ENCODE data around the gene ZNF101.
"Not testable (repeated sequence)": the region's sequence is repeated elsewhere in the genome, so short reads cannot be mapped to it uniquely, and the experiment has no call there.

The ZNF101 gene

GRCh38 chr19:19656451-19657396, 11.9 kb upstream of the ZNF101 start:
- H3K27ac ChIP-seq, result no peak overlapping the region
- no peak overlapping the region for H3K4me3 ChIP-seq

- Histone ChIP-seq H3K27ac (no peak overlapping the region), H3K4me3 (no peak overlapping the region)
Observed at GRCh38 chr19:19657397-19657783, 11.2 kb upstream of the ZNF101 start.

GRCh38 chr19:19659646-19660245, 8.9 kb upstream of the ZNF101 start:
- Histone ChIP-seq H3K4me3 (no peak overlapping the region), H3K27ac (no peak overlapping the region)

GRCh38 chr19:19661141-19661674, 7.4 kb upstream of the ZNF101 start:
- Histone ChIP-seq H3K27ac (peak overlapping the region in 10 of 21 experiments; percentile 3 to 93 (median 40)), H3K4me3 (peak overlapping the region in 1 of 7 experiments; percentile 3)

DNA sequence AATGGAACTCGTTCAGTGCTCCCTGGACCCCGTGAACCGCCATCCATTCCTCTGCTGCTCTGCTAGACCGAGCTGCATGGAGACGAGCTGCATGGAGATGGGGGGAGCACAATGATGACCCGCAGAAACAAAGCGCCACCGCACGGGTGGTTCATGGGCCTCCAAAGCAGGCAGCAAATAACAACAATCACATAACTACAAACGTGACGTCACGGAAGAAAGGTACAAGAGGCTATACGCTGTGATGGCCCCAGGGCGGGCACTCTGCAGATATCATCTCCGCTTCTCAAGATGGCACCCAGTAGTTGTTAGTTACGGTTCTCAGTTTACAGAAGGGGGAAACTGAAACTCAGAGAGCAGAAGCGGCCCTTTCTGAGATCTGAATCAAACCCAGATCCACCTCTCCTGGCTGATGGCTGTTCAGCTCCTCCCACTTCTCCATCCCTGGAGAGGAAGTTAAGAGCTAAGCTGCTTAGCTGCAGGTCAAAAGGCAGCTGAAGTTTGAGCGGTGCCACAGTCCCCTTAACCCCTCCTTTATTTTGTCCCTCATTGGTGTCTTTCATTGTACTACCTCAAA, 6.9 kb upstream of the ZNF101 start:
- H3K4me3 ChIP-seq, result peak overlapping the region in 2 of 7 experiments; percentile 3 to 7
- peak overlapping the region in 10 of 21 experiments; percentile 3 to 96 (median 64) for H3K27ac ChIP-seq

DNA sequence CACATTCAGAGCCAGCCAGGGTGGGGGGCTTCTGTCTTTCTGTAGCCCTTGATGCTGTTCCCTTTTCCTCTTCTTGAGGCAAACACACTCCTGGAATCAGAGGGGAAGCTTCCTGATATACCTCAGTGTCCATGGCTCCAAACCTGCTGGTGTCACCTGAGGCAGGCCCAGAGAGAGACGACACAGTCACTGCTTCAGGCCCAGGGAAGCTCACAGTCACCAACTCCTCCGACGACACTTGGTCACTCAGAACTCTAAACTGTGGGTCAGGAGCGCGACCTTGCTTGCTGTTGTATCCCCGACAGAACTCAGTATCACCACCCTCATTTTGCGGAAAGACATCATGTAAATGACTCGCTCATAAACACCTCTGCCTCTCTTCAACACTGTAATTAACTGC, 6.3 kb upstream of the ZNF101 start:
- Histone ChIP-seq H3K4me3 (peak overlapping the region in 6 of 7 experiments; percentile 78 to 99 (median 91)), H3K27ac (peak overlapping the region in 13 of 21 experiments; percentile 3 to 96 (median 93))

DNA sequence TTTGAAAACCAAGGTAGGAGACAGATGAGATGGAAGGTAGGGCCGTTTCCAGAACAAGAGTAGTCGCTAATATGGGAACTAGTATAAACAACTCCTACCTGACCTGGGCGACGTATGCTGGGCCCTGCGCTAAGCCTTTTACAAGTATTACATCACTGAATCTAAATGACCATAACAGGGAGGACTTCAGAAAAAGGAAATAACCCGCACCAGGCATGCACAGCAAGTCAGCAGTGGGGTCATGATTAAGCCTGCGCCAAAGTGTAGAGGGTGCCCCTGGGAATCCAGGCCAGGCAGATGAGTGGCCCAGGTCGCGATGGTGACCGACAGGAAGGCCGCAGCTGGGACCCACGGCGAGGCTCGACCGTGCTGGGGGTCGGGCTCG, 5.8 kb upstream of the ZNF101 start:
- H3K4me3 ChIP-seq, result peak overlapping the region; percentile 78 to 99 (median 88)
- H3K27ac ChIP-seq, result peak overlapping the region; percentile 69 to 97 (median 91)

DNA sequence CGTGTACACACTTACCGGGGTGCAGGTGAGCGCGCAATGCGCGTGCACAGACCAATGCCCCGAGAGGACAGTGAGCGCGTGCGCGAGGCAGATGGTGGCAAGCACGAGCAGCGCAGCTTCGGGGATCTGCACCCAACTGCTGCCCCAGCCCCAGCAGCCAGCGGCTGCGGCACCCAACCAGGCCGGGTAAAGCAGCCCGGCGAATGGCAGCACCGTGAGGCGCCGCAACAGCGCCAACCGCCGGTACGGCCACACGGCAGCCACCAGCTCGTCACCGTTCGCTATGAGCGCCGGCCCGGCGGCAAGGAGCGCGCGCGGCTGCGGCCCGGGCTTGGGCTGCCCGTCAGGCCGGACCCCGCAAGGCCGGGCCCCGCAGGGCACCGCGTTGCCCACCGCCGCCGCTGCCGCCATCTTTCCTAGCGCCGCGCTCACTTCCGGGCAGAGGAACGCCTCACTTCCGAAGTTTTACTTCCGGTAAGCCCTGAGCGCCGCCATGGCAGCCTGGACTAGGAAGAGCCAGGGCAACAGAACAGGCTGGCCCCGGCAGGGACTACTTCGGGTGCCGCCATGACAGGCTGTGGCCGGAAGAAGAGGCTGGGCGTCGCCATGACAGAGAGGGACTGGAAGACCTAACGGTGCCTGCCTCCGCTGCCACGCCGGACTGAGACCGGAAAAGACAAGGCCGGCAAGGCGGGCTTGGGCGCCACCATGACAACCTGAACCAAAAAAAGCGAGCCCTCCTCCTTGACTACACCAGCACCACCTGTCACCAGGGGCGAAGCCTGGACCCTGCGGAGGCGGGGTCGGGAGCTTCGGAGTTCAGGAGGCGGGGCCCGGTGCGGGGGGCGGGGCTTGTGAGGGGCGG, 5.2 kb upstream of the ZNF101 start, which contains the start of gene ATP13A1:
ATP13A1 (minus strand) TSS at position 421 of the 865 bp plus-strand sequence; CDS start at position 411, 10 bp downstream.
- peak within 1 kb of the TSS; percentile 78 to 99 (median 88) for H3K4me3 ChIP-seq
- H3K27ac ChIP-seq, result peak within 1 kb of the TSS; percentile 69 to 97 (median 91)

- not testable (repeated sequence) for H3K4me3 ChIP-seq
- peak overlapping the region in 1 of 21 experiments; percentile 37 for H3K27ac ChIP-seq
Observed at GRCh38 chr19:19665420-19665948, 3.2 kb upstream of the ZNF101 start.

- Histone ChIP-seq H3K4me3 (peak overlapping the region; percentile 84 to 99 (median 90)), H3K27ac (peak overlapping the region in 10 of 21 experiments; percentile 89 to 99 (median 96))
Observed at GRCh38 chr19:19670070-19670551, 1.5 kb downstream of the ZNF101 start.

- H3K4me3 ChIP-seq, result no peak overlapping the region
Observed at GRCh38 chr19:19672816-19673215, 4.2 kb downstream of the ZNF101 start.

DNA sequence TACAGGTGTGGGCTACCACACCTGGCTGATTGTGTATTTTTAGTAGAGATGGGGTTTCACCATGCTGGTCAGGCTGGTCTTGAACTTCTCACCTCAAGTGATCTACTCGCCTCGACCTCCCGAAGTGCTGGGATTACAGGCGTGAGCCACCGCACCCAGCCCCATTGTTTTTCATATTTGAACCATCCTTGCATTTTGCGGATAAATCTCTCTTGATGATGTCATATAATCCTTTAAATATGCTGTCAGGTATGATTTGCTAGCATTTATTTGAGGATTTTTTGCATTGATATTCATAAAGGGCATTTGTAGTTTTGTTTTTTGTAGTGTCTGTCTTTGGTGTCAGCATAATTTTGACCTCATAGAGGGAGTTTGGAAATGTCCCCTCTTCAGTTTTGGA, 5.7 kb downstream of the ZNF101 start:
- H3K4me3 ChIP-seq, result no peak overlapping the region
- H3K27ac ChIP-seq, result no peak overlapping the region

More at GRCh38 chr19:19672816-19673215, 4.2 kb downstream of the ZNF101 start:
- H3K27ac ChIP-seq, result no peak overlapping the region

GRCh38 chr19:19677579-19677978, 8.9 kb downstream of the ZNF101 start:
- no peak overlapping the region for H3K27ac ChIP-seq
- H3K4me3 ChIP-seq, result no peak overlapping the region

- Histone ChIP-seq H3K27ac (no peak overlapping the region), H3K4me3 (no peak overlapping the region)
Observed at GRCh38 chr19:19679176-19680073, 10.8 kb downstream of the ZNF101 start.

- not testable (repeated sequence) for H3K4me3 ChIP-seq, H3K27ac ChIP-seq
Observed at GRCh38 chr19:19686119-19686518, 17.5 kb downstream of the ZNF101 start.

GRCh38 chr19:19686580-19686979, 17.9 kb downstream of the ZNF101 start:
- H3K27ac ChIP-seq, result no peak overlapping the region
- H3K4me3 ChIP-seq, result no peak overlapping the region

- Histone ChIP-seq H3K27ac (no peak overlapping the region), H3K4me3 (no peak overlapping the region)
Observed at GRCh38 chr19:19687090-19687489, 18.5 kb downstream of the ZNF101 start.

DNA sequence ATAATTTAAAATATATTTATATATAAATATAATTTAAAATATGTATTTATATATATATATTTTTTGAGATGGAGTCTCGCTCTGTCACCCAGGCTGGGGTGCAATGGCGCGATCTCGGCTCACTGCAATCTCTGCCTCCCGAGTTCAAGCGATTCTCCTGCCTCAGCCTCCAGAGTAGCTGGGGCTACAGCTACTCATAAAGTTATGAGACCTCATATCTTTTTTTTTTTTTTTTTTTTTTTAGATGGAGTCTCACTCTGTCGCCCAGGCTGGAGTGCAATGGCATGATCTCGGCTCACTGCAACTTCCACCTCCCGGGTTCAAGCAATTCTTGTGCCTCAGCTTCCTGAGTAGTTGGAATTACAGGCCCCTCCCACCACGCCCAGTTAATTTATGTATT, 20.4 kb downstream of the ZNF101 start:
- H3K4me3 ChIP-seq, H3K27ac ChIP-seq: not testable (repeated sequence)
